Measurements from ENCODE around the gene DGCR6L. TPM values are rescaled to one million over a fixed set of nuclear protein-coding genes. Genes with fewer than 3 reads are reported as not detected.

DGCR6L gene
- total RNA-seq, 1 donor from 2014 or later: 33.3 TPM

GRCh38 chr22:20295262-20296064, 24.4 kb downstream of the DGCR6L start:
- H3K27ac ChIP-seq (ENCODE audit: low read depth, low read length): no peak overlapping the region
- H3K27me3 Mint-ChIP-seq (ENCODE audit: low read depth, unreplicated experiment): peaks cover 55% of the 10 kb centered on the region
- H3K4me2 ChIP-seq (ENCODE audit: low read length): no peak overlapping the region
- H3K4me1 ChIP-seq (ENCODE audit: insufficient read depth, low read length): peaks cover 2% of the 10 kb centered on the region
- H3K4me3 ChIP-seq (ENCODE audit: insufficient read depth, low read depth, low read length): no peak overlapping the region
- H3K9me3 ChIP-seq (ENCODE audit: insufficient read depth, low read depth, low read length): no peaks in the 10 kb centered on the region
- peaks cover 3% of the 10 kb centered on the region for H4K20me1 ChIP-seq (ENCODE audit: insufficient read depth, low read length)
- TF ChIP-seq EZH2 (IDR thresholded peaks at IDR 0.05; ENCODE audit: insufficient read depth, low read length) (no peak), CTCF (IDR thresholded peaks at IDR 0.05; ENCODE audit: insufficient read depth, low read depth, low read length) (no peak)
- no peak overlapping the region for H3K27ac Mint-ChIP-seq (ENCODE audit: unreplicated experiment)
- no peaks in the 10 kb centered on the region for H3K36me3 ChIP-seq (ENCODE audit: insufficient read depth, low read length)
- no peak overlapping the region for H2AFZ ChIP-seq (ENCODE audit: low read depth, low read length)
- DNase-seq (ENCODE audit: low read depth): no peak
- no peak overlapping the region for H3K9ac ChIP-seq (ENCODE audit: low read length)
- no peak overlapping the region for H3K4me3 Mint-ChIP-seq (ENCODE audit: unreplicated experiment)
- no peaks in the 10 kb centered on the region for H3K36me3 Mint-ChIP-seq (ENCODE audit: low read depth, unreplicated experiment)
- H3K27me3 ChIP-seq (ENCODE audit: insufficient read depth, low read length): peaks cover 19% of the 10 kb centered on the region
- no peaks in the 10 kb centered on the region for H3K4me1 Mint-ChIP-seq (ENCODE audit: low read depth, unreplicated experiment)
- no peaks in the 10 kb centered on the region for H3K9me3 Mint-ChIP-seq (ENCODE audit: unreplicated experiment)
- FAIRE-seq: no peak
- no peaks in the 10 kb centered on the region for H3K79me2 ChIP-seq (ENCODE audit: insufficient read depth, low read length)

GRCh38 chr22:20292673-20293232, 27.1 kb downstream of the DGCR6L start:
- Mint-ChIP-seq H3K9me3 (ENCODE audit: unreplicated experiment) (no peaks in the 10 kb centered on the region), H3K4me3 (ENCODE audit: unreplicated experiment) (no peak overlapping the region), H3K4me1 (ENCODE audit: low read depth, unreplicated experiment) (no peaks in the 10 kb centered on the region), H3K36me3 (ENCODE audit: low read depth, unreplicated experiment) (no peaks in the 10 kb centered on the region), H3K27me3 (ENCODE audit: low read depth, unreplicated experiment) (peaks cover 58% of the 10 kb centered on the region), H3K27ac (ENCODE audit: unreplicated experiment) (no peak overlapping the region)
- Histone ChIP-seq H3K27ac (ENCODE audit: low read depth, low read length) (no peak overlapping the region), H3K79me2 (ENCODE audit: insufficient read depth, low read length) (no peaks in the 10 kb centered on the region), H3K9ac (ENCODE audit: low read length) (no peak overlapping the region), H3K36me3 (ENCODE audit: insufficient read depth, low read length) (no peaks in the 10 kb centered on the region), H2AFZ (ENCODE audit: low read depth, low read length) (no peak overlapping the region), H4K20me1 (ENCODE audit: insufficient read depth, low read length) (peaks cover 3% of the 10 kb centered on the region), H3K4me3 (ENCODE audit: insufficient read depth, low read depth, low read length) (no peak overlapping the region), H3K4me1 (ENCODE audit: insufficient read depth, low read length) (no peaks in the 10 kb centered on the region), H3K9me3 (ENCODE audit: insufficient read depth, low read depth, low read length) (no peaks in the 10 kb centered on the region), H3K4me2 (ENCODE audit: low read length) (no peak overlapping the region), H3K27me3 (ENCODE audit: insufficient read depth, low read length) (peaks cover 16% of the 10 kb centered on the region)
- TF ChIP-seq EZH2 (IDR thresholded peaks at IDR 0.05; ENCODE audit: insufficient read depth, low read length): no peak
- no peak for TF ChIP-seq CTCF (IDR thresholded peaks at IDR 0.05; ENCODE audit: insufficient read depth, low read depth, low read length)
- FAIRE-seq (no peak), DNase-seq (ENCODE audit: low read depth) (no peak)

GRCh38 chr22:20292108-20292507, 27.8 kb downstream of the DGCR6L start:
- TF ChIP-seq CTCF (IDR thresholded peaks at IDR 0.05; ENCODE audit: insufficient read depth, low read depth, low read length) (no peak), EZH2 (IDR thresholded peaks at IDR 0.05; ENCODE audit: insufficient read depth, low read length) (no peak)
- Histone ChIP-seq H3K9ac (ENCODE audit: low read length) (no peak overlapping the region), H3K4me2 (ENCODE audit: low read length) (no peak overlapping the region), H3K4me3 (ENCODE audit: insufficient read depth, low read depth, low read length) (no peak overlapping the region), H3K36me3 (ENCODE audit: insufficient read depth, low read length) (no peaks in the 10 kb centered on the region), H3K79me2 (ENCODE audit: insufficient read depth, low read length) (no peaks in the 10 kb centered on the region), H3K27ac (ENCODE audit: low read depth, low read length) (no peak overlapping the region), H2AFZ (ENCODE audit: low read depth, low read length) (no peak overlapping the region), H3K27me3 (ENCODE audit: insufficient read depth, low read length) (peaks cover 10% of the 10 kb centered on the region), H4K20me1 (ENCODE audit: insufficient read depth, low read length) (no peaks in the 10 kb centered on the region), H3K4me1 (ENCODE audit: insufficient read depth, low read length) (no peaks in the 10 kb centered on the region), H3K9me3 (ENCODE audit: insufficient read depth, low read depth, low read length) (no peaks in the 10 kb centered on the region)
- DNase-seq (ENCODE audit: low read depth): no peak
- no peak for FAIRE-seq
- Mint-ChIP-seq H3K9me3 (ENCODE audit: unreplicated experiment) (no peaks in the 10 kb centered on the region), H3K4me3 (ENCODE audit: unreplicated experiment) (no peak overlapping the region), H3K27ac (ENCODE audit: unreplicated experiment) (no peak overlapping the region), H3K27me3 (ENCODE audit: low read depth, unreplicated experiment) (peaks cover 54% of the 10 kb centered on the region), H3K4me1 (ENCODE audit: low read depth, unreplicated experiment) (no peaks in the 10 kb centered on the region), H3K36me3 (ENCODE audit: low read depth, unreplicated experiment) (no peaks in the 10 kb centered on the region)

All from astrocyte (in vitro differentiated cells and primary cell).